ENCODE measurements around the gene C11orf54. TPM values are rescaled to one million over a fixed set of nuclear protein-coding genes. Genes with fewer than 3 reads are reported as not detected.
"Not testable (repeated sequence)": the region's sequence is repeated elsewhere in the genome, so short reads cannot be mapped to it uniquely, and the experiment has no call there.

The C11orf54 gene
- total RNA-seq, 4 donors from 2014 or later, result 17.9 to 22.2 (median 21.0) TPM

GRCh38 chr11:93753241-93753640, 11.8 kb downstream of the C11orf54 start:
- Histone ChIP-seq H3K9me3 (no peaks in the 10 kb centered on the region), H3K27me3 (no peaks in the 10 kb centered on the region), H3K4me1 (no peaks in the 10 kb centered on the region), H3K36me3 (peaks cover 4 to 62% (median 11%) of the 10 kb centered on the region in 3 donors), H3K27ac (no peak overlapping the region), H3K4me3 (no peak overlapping the region)
- intact Hi-C loops (cut with DNase I), result no loop called here
- WGBS, 2 donors, result 94 to 96% methylated on average over 2 of the region's 2 CpGs
- TF ChIP-seq POLR2A (IDR thresholded peaks at IDR 0.05), result no peak
- no peak for TF ChIP-seq CTCF (IDR thresholded peaks at IDR 0.05)
- DNase-seq, result no peak

- TF ChIP-seq CTCF (IDR thresholded peaks at IDR 0.05) (no peak), POLR2A (IDR thresholded peaks at IDR 0.05) (no peak)
- no peaks in the 10 kb centered on the region for H3K9me3 ChIP-seq
- no peak overlapping the region for H3K4me3 ChIP-seq
- intact Hi-C loops (cut with DNase I), result no loop called here
- WGBS, 2 donors, result 83% methylated on average over 3 of the region's 3 CpGs
- H3K4me1 ChIP-seq, result no peaks in the 10 kb centered on the region
- H3K27me3 ChIP-seq, result no peaks in the 10 kb centered on the region
- no peak for DNase-seq
- no peak overlapping the region for H3K27ac ChIP-seq
- peaks cover 7 to 95% (median 16%) of the 10 kb centered on the region in 3 donors for H3K36me3 ChIP-seq
Measured at GRCh38 chr11:93756748-93757147, 15.3 kb downstream of the C11orf54 start.

- 75 to 88% methylated on average over 2 to 3 of the region's 3 CpGs for WGBS, 2 donors
- H3K36me3 ChIP-seq, result peaks cover 7 to 96% (median 16%) of the 10 kb centered on the region in 3 donors
Measured at GRCh38 chr11:93757301-93757700, 15.8 kb downstream of the C11orf54 start.

GRCh38 chr11:93757924-93758865, 16.7 kb downstream of the C11orf54 start:
- Histone ChIP-seq H3K9me3 (no peaks in the 10 kb centered on the region), H3K36me3 (peaks cover 7 to 97% (median 16%) of the 10 kb centered on the region in 3 donors), H3K27ac (no peak overlapping the region), H3K27me3 (no peaks in the 10 kb centered on the region), H3K4me1 (no peaks in the 10 kb centered on the region), H3K4me3 (no peak overlapping the region)
- intact Hi-C loops (cut with DNase I), result no loop called here
- 98 to 100% methylated on average over 11 to 12 of the region's 38 CpGs for WGBS, 2 donors
- DNase-seq, result no peak
- no peak for TF ChIP-seq CTCF (IDR thresholded peaks at IDR 0.05)
- TF ChIP-seq POLR2A (IDR thresholded peaks at IDR 0.05), result no peak

More at GRCh38 chr11:93757301-93757700, 15.8 kb downstream of the C11orf54 start:
- H3K27me3 ChIP-seq, result no peaks in the 10 kb centered on the region
- no peak overlapping the region for H3K27ac ChIP-seq
- H3K4me3 ChIP-seq, result no peak overlapping the region
- TF ChIP-seq CTCF (IDR thresholded peaks at IDR 0.05) (no peak), POLR2A (IDR thresholded peaks at IDR 0.05) (no peak)
- DNase-seq, result no peak
- H3K4me1 ChIP-seq, result no peaks in the 10 kb centered on the region
- no peaks in the 10 kb centered on the region for H3K9me3 ChIP-seq
- intact Hi-C loops (cut with DNase I), result no loop called here

GRCh38 chr11:93759123-93759522, 17.7 kb downstream of the C11orf54 start:
- DNase-seq; H3K4me1 ChIP-seq; H3K27me3 ChIP-seq; intact Hi-C loops (cut with DNase I); H3K4me3 ChIP-seq; H3K27ac ChIP-seq; H3K9me3 ChIP-seq: not testable (repeated sequence)
- 87 to 92% methylated on average over 4 of the region's 4 CpGs for WGBS, 2 donors
- H3K36me3 ChIP-seq, result peaks cover 7 to 97% (median 16%) of the 10 kb centered on the region in 3 donors

Data from esophagus squamous epithelium (tissue), 5 donors.